NCI-H2196 (cell line): ENCODE measurements around the gene CRX.
A peak's percentile ranks its signal among the peaks of the same experiment; 100 is the strongest.
"Not testable (repeated sequence)": the region's sequence is repeated elsewhere in the genome, so short reads cannot be mapped to it uniquely, and the experiment has no call there.

Experiments
- DNase-seq: peaks from one replicate; lab custom pipeline; 2025; ENCODE audit not compliant: unreplicated experiment; lab: John Stamatoyannopoulos, UW

The CRX gene

DNA sequence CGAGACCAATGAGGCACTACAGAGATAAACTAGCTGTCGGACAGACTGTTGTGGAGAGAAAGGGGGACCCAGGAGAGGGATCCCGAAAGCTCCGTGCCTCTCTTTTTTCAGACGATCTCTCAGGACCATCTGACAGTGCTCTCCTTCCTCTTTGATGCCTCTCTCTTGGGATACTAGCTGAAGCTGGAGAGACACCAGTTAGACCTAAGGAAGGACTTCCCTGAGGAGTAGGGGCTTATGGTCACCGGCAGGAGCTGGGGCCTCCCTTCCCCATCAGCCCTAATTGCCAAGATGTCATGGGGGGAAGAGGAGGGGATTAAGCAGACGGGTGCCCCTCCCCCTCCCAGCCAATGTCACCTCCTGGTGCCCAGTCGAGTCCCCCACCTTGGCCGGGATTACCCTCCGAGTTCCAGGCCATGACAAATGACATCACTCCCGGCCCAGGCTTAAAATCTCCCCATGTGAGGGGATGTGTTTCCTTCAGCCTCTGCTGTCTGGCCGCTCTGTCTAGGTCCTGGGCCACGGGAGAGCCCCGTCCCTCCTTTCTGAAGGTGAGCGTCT lies at the start of gene CRX:
Gene CRX, plus strand, starts transcription at position 478 of the 561 bp plus-strand sequence. CDS start 12,507 bp downstream, outside the sequence.
- DNase-seq, result no peak

DNA sequence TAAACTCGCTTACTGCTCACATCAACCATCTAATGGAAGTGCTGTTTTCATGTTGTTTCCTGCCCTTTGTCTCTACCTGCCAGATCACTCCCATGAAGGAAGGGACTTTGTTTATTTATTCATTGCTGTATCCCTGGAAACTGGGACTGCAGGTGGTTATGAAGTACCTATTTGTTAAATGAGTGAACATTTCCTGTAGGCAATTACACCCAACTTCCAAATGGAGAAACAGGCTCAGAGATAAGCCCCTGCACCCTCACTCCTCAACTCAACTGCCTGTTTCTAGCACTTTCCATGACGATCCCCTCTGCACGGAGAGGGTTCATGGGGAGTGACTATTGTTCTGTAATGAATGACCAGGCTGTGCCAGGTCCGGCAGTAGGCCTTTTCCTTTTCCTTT lies 45.2 kb upstream of the CRX start:
- peak; percentile 89 for DNase-seq

DNA sequence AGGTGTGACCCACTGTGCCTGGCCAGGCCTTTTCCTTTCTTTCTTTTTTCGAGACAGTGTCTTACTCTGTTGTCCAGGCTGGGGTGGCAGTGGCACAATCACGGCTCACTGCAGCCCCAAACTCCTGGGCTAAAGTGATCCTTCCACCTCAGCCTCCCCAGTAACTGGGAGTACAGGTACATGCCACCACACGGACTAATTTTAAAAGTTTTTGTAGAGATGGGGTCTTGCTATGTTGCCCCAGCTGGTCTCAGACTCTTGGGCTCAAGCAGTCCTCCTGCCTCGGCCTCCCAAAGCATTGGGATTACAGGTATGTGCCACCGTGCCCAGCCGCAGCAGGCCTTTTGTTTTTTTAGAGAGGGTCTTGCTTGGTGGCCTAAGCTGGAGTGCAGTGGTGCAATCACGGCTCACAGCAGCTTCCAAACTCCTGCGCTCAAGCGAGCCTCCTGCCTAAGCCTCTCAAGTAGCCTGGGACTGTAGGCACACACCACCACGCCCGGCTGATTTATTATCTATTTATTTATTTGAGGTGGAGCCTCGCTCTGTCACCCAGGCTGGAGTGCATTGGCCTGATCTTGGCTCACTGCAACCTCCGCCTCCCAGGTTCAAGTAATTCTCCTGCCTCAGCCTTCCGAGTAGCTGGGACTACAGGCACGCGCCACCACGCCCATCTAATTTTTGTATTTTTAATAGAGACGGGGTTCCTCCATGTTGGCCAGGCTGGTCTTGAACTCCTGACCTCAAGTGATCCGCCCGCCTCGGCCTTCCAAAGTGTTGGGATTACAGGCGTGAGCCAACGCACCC lies 44.3 kb upstream of the CRX start:
- not testable (repeated sequence) for DNase-seq

DNA sequence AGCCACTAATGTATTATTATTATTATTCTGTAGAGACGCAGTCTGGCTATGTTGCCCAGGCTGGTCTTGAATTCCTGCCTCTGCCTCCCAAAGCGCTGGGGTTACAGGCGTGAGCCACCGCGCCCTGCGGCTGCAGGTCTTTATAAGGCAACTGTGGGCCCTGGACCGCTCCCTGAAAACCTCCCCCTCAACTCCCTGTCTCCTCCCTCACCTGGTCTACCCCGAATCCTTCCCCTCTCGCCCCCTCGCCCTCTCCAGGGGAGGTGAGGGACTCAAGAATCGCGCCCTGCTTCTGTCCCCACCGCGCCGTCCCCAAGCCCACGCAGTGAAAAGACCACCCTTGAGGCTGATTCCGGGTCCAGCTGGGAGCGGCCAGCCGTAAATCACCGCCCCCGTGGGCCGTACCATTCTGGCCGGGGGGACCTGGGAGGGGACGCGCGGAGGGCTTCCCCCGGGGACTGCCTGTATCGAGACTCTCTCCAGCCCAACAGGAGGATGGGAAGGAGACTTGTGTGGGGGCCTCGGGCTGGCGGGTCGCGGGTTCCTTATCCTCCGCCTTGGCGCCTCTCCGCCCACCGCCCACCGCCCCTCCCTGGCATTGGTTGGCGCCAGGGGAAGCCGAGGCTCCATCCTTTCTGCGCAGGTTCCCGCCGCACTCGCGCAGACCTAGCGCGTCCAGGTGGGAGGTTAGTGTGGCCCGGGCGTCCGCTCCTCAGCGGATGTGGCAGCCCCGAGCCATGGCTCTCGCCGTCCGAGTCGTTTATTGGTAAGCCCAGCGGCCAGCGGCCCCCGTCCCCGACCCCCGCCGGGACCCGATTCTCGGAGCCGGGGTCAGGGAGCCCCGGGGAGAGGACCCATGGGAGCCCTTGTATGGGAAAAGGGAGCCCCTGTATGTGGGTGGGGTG lies 43.4 kb upstream of the CRX start, which contains the start of gene SELENOW:
Gene SELENOW, plus strand, starts transcription at position 655 of the 905 bp plus-strand sequence. Its CDS starts 83 bp downstream, at position 738.
- DNase-seq, result peak; percentile 86

DNA sequence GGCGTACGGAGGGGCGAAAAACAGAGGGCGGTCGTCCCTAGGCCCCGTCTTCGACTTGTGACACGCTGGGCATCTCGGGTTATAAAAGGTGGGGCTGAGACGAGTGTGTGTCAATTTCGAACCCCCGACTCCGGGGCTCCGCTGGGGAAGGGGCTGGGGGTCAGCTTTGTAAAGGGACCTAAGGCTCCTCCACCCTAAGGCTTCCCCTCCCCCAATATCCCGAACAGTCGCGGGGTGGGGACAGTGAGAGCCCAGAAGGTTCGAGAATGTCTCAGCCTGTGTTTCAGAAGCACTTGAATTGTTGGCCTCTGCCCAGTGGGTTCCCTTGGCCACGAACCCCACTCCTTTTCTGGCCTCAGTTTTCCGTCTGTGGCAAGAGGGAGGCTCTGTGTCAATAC lies 42.8 kb upstream of the CRX start:
- DNase-seq, result no peak

DNA sequence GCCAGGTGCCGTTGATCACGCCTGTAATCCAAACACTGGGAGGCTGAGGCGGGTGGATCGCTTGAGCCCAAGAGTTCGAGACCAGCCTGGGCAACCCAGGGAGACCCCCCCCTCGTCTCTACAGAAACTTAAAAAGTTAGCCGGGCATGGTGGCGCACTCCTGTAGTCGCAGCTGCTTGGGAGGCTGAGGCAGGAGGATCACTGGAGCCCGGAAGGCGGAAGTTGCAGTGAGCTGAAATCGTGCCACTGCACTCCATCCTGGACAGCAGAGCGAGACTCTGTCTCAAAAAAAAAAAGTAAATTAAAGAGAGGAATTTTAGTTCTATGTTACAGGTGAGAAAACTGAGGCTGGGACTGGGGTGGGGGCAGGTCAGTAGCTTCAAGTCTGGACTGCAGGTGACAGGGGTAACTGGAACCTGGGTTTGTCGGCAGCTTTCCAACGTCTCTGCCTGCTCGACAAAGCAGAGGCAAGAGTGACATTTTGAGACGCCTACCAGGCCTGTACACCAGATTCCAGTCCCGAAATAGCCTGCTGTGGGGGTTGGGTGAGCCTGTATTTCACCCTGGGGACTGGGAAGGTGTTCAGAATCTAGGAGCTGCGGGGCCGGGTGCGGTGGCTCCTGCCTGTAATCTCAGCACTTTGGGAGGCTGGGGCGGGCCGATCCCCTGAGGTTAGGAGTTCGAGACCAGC lies 42.1 kb upstream of the CRX start:
- no peak for DNase-seq

DNA sequence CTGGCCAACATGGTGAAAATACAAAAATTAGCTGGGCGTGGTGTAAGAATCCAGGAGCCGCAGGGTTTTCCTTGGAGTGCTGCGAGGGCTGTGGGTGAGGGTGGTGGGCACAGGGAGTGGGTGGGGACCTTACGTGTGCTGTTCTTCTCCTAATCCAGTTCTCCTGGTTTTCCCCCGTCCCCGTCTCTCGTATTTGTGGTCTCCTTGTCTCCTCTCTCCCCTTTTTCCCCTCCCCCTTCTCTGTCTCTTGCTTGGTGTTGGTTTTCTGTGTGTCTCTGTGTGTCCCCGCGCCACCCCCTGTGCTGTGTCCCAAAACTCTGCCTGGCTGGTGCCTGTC lies 41.6 kb upstream of the CRX start:
- DNase-seq, result no peak

DNA sequence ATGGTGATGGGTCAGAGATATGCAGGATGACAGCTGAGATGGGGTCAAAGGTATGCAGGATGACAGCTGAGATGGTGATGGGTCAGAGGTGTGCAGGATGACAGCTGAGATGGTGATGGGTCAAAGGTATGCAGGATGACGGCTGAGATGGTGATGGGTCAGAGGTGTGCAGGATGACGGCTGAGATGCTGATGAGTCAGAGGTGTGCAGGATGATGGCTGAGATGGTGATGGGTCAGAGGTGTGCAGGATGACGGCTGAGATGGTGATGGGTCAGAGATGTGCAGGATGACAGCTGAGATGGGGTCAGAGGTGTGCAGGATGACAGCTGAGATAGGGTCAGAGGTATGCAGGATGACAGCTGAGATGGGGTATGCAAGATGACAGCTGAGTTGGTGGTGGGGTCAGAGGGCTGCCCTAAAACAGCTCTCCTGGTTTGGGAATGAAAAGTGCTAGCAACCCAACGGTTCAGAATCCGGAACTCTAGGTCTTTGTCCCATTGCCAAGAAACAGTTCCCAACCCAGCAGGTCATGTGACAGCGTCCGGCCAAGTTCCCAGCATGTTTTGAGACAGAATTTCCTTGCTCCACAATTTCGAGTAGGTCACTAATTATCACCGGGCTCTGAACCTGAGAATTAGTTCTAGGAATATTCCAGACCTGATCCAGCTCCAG lies 40.0 kb upstream of the CRX start:
- DNase-seq, result no peak

DNA sequence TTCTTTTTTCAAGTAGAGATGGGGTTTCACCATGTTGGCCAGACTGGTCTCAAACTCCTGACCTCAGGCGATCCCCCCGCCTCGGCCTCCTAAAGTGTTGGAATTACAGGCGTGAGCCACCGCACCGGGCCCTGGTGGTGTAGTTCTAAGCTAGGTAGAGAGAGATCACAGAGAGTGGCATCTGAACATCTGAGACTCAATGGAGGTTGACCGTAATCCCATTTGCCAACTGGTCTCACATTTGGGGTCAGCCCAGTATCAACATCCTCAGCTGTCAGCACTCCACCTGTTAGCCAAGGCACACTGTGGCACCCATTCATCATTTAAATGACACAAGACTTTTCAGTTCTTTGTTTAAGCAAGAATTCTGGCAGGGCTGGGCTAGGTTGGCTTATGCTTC lies 35.2 kb upstream of the CRX start:
- no peak for DNase-seq

DNA sequence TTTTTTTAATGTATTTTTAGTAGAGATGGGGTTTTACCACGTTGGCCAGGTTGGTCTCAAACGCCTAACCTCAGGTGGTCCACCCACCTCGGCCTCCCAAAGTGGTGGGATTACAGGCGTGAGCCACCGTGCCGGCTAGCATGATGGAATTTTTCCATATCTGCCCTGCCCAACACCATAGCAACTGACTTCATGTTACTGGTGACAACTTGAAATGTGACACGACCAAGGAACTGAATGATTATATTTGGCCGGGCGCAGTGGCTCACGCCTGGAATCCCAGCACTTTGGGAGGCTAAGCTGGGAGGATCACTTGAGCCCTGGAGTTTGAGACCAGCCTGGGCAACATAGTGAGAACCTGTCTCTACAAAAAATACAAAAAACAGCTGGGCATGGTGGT lies 34.4 kb upstream of the CRX start:
- not testable (repeated sequence) for DNase-seq

DNA sequence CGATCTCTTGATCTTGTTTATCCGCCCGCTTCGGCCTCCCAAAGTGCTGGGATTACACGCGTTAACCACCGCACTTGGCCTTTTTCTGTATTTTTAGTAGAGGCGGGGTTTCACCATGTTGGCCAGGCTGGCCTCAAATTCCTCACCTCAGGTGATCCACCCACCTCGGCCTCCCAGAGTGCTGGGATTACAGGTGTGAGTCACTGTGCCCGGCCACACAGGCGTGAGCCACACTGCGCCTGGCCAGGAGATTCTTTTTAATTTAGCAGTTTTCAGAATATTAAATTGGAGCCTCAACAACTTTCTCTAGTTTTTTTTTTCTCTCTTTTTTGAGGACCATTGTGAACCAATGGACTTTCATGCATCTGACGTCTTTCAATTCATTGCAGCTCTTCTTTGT lies 31.9 kb upstream of the CRX start:
- DNase-seq, result not testable (repeated sequence)

DNA sequence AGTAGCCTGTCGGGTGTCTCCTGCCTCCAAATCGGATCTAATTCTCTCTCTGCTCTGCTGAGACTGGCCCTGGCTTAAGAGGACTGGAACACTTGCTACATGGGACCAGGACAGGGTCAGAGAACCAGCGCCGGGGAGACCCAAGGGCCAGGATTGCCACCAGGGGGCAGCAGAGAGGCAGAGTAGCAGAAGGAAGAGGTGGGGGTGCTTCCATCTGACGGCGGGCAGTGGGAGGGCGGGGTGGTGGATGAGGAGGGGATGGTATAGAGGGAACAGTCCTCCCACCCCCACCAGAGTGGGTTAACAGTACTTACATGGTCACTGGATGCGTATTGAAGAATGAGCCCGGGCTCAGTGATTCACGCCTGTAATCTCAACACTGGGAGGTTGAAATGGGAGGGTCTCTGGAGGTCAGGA lies 31.3 kb upstream of the CRX start:
- DNase-seq, result peak; percentile 78

DNA sequence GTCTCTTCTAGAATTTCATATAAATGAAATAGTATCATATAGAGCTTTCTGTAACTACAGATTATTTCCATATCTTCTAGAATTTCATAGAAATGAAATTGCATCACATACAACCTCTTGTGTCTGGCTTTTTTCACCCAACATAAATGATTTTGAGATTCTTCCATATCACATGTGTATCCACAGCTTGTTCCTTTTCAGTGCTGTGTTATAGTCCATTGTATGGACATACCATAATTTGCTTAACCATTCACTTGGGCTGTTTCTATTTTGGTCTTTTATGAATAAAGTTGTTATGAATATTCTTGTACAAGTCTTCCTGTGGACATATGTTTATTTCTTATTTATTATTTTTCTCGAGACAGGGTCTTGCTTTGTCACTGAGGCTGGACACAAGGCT lies 29.1 kb upstream of the CRX start:
- DNase-seq, result no peak

DNA sequence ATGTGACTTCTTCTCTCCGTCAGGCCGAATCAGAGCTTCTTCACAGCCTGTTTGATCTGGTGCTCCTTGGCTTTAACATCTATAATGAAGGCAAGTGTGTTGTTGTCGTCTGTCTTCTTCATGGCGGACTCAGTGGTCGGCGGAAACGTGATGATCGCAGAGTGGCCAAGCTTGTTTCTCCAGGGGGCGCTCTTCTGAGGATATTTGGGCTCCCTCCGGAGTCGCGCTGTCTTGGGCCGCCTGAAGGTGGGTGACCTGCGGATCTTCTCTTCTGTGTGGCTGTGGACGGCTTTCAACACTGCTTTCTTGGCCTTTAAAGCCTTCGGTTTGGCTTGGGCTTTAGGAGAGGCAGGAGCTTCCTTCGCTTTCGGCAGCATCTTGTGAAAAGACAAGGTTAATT lies 27.2 kb upstream of the CRX start:
- DNase-seq, result no peak

DNA sequence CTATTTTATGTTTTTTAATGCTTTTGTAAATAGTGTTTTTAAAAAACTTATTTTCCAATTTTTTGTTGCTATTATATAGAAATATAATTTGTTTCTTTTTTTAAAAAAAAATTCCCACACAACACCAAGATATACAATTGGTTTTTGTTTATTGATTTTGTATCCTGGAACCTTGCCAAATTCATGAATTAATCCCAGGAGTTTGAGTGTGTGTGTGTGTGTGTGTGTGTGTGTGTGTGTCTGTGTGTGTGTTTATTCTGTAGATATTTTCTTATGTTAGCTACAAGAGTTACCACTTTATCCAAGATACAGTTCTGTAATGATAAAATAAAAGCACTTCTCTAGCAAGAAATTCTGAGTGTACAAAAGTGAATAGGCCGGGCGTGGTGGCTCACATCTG lies 25.0 kb upstream of the CRX start:
- DNase-seq, result no peak

DNA sequence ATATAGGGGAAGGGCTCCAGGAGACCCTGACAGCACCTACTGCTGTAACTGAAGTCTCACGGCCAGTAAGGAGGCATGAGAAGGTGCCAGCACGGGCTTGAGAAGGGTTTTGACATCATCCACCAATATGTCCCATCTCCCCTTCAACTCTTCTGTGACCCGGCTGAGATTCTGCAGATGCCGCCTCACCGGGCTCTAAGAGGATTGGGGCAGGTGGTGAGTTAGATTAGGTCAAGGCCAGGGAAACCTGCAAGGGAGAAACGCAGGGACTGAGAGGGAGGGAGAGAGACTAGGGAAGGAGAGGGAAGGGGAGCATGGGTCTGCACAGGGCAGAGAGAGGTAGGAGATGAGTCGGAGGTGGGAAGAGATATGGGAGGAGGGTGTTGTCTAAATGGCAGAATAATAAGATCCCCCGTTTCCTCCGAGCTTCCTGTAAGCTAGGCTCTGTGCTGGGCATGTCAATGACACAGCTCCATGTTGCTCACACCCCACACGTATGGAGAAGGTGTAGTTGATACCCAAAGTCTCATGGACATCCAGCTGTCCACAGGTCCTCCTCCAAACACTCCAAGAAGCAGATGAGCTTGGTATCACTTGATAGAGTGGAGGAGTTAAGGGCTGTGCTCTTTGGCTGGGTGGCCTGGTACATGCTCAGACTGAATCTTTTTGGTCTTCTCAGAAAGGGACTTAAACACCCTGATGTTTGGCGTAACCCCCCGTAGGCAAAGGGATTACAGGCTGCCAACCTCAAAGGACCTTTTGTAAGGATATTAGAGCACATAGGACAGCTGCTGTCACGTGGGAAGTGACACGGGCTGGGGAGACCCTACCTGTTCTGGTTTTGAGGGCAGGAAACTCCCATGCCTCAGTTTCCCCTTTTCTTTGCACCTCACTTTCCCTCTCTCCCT lies 23.5 kb upstream of the CRX start:
- DNase-seq, result no peak

DNA sequence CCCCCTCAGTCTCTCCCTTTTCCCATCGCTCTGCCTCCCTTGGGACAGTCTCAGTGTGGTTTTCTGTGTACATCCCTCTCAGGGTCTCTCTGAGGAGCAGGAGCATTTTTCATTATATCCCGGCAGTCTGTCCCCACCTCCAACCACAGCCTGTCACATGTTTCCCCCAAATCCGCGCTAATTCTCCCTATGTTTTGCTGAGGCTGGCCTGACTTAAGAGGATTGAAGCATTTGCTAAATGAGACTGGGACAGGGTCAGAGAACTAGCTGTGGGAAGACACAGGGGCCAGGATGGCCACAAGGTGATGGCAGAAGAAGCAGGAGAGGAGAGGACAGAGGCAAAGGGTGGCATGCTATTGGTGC lies 22.9 kb upstream of the CRX start:
- no peak for DNase-seq

DNA sequence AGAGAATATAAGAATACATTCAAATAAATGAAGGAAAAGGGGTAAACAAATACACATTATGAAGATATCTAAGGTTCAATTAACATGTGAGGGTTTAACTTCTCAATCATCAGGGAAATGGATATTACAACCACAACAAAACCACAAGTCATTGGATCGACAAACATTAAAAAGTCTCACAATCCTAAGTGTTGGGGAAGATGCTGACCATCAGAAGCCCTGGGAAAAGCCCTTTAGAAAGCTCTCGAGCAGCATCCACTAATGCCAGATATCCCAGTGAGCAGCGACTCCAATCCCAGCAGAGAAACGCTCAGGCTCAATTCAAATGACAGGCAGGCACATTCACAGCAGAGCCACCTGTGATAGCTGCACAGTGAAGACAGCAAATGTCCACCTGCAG lies 20.5 kb upstream of the CRX start:
- DNase-seq, result no peak

DNA sequence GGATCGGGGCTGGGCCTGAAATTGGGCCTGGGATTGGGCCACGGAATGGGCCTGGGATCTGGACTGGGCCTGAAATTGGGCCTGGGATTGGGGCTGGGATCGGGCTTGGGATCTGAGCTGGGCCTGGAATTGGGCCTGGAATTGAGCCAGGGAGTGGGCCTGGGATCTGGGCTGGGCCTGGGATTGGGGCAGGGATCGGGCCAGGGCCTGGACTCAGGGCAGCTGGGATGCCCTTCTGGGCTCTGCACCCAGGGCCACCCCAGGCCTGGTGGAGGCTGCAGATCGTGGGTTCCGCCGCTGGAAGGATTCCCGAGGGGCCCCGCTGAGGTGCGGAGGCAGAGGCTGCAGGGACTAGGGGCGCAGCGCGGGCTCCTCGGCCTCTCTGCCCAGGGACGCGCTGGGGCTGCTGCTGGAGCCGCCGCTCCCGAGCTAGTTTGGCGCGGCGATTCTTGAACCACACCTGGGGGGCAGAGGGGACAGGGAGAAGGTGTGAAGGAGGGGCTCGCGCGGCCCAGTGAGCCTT lies 19.2 kb upstream of the CRX start:
- DNase-seq, result no peak
